ENCODE results near the gene ZNF91.
"Not testable (repeated sequence)": the region's sequence is repeated elsewhere in the genome, so short reads cannot be mapped to it uniquely, and the experiment has no call there.

ZNF91 gene

GRCh38 chr19:23315286-23315685, 80.0 kb downstream of the ZNF91 start:
- DNase-seq = no peak

GRCh38 chr19:23314505-23315251, 80.6 kb downstream of the ZNF91 start:
- no peak for DNase-seq

GRCh38 chr19:23313196-23313595, 82.1 kb downstream of the ZNF91 start:
- no peak for DNase-seq

GRCh38 chr19:23312515-23312914, 82.8 kb downstream of the ZNF91 start:
- no peak for DNase-seq

GRCh38 chr19:23311551-23311950, 83.7 kb downstream of the ZNF91 start:
- DNase-seq = no peak

- no peak for DNase-seq
Measured at GRCh38 chr19:23310729-23311211, 84.5 kb downstream of the ZNF91 start.

- no peak for DNase-seq
Measured at GRCh38 chr19:23309926-23310325, 85.3 kb downstream of the ZNF91 start.

- DNase-seq = no peak
Measured at GRCh38 chr19:23305555-23305954, 89.7 kb downstream of the ZNF91 start.

- no peak for DNase-seq
Measured at GRCh38 chr19:23304238-23304637, 91.0 kb downstream of the ZNF91 start.

GRCh38 chr19:23294141-23294540, 101.1 kb downstream of the ZNF91 start:
- no peak for DNase-seq

GRCh38 chr19:23289966-23290365, 105.3 kb downstream of the ZNF91 start:
- DNase-seq = not testable (repeated sequence)

Data from T1000 (cell line).